Stimulated activated CD8-positive, alpha-beta memory T cell treated with anti-CD3 and anti-CD28 coated beads, Interleukin-4, amount 100 ng/mL, for 1 hour (primary cell): ENCODE measurements around the gene NARS2.
A peak's percentile ranks its signal among the peaks of the same experiment; 100 is the strongest.

Experiments used
- DNase-seq, 2 donors: peaks; one replicate each; pipeline ENCODE4 v3.0.0-alpha.2; 2020; ENCODE audit warnings: low read depth in 2 of 2, low spot score in 1 of 2

The NARS2 gene

GRCh38 chr11:78446210-78446609, 128.5 kb downstream of the NARS2 start:
- no peak for DNase-seq

GRCh38 chr11:78444726-78445125, 129.9 kb downstream of the NARS2 start:
- DNase-seq, result no peak

- DNase-seq, result no peak
Observed at GRCh38 chr11:78441956-78442355, 132.7 kb downstream of the NARS2 start.

- no peak for DNase-seq
Observed at GRCh38 chr11:78438298-78438975, 136.2 kb downstream of the NARS2 start.

- DNase-seq, result no peak
Observed at GRCh38 chr11:78432956-78433355, 141.7 kb downstream of the NARS2 start.

- no peak for DNase-seq
Observed at GRCh38 chr11:78432058-78432515, 142.6 kb downstream of the NARS2 start.

- DNase-seq, result no peak
Observed at GRCh38 chr11:78429660-78430059, 145.0 kb downstream of the NARS2 start.

- no peak for DNase-seq
Observed at GRCh38 chr11:78429209-78429608, 145.5 kb downstream of the NARS2 start.

GRCh38 chr11:78428773-78429172, 145.9 kb downstream of the NARS2 start:
- DNase-seq, result no peak

- DNase-seq, result no peak
Observed at GRCh38 chr11:78428266-78428636, 146.4 kb downstream of the NARS2 start.

GRCh38 chr11:78427615-78428265, 146.9 kb downstream of the NARS2 start:
- no peak for DNase-seq

GRCh38 chr11:78426845-78427244, 147.8 kb downstream of the NARS2 start:
- DNase-seq, result no peak

- DNase-seq, result no peak
Observed at GRCh38 chr11:78425399-78426070, 149.1 kb downstream of the NARS2 start.

- DNase-seq, result no peak
Observed at GRCh38 chr11:78424334-78425270, 150.1 kb downstream of the NARS2 start.

GRCh38 chr11:78423241-78423640, 151.4 kb downstream of the NARS2 start:
- DNase-seq, result no peak

GRCh38 chr11:78420796-78421209, 153.9 kb downstream of the NARS2 start:
- no peak for DNase-seq

- DNase-seq, result no peak
Observed at GRCh38 chr11:78420255-78420764, 154.4 kb downstream of the NARS2 start.

- DNase-seq, result no peak
Observed at GRCh38 chr11:78419327-78419726, 155.3 kb downstream of the NARS2 start.

- no peak for DNase-seq
Observed at GRCh38 chr11:78418584-78419211, 156.0 kb downstream of the NARS2 start.

- DNase-seq, result peak; percentile 41 to 56
Observed at GRCh38 chr11:78417888-78418583, 156.6 kb downstream of the NARS2 start.
